Measurements from ENCODE around the gene ZNF592.

DNA sequence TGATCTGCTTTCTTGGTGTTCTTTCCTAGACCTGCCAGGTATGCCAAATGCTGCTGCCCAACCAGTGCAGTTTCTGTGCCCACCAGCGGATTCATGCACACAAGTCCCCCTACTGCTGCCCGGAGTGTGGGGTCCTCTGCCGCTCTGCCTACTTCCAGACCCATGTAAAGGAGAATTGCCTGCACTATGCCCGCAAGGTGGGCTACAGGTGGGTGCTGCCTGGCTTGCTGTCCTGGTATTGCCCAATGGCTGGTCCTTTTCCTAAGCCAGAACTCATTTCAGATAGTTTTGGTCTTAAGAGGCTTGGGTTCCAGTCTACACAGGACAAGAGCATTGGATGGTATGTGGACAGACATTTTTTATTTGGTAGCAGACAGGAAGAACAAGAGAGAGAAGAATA lies 42.3 kb downstream of the ZNF592 start:
- TF ChIP-seq, protein P1, sequence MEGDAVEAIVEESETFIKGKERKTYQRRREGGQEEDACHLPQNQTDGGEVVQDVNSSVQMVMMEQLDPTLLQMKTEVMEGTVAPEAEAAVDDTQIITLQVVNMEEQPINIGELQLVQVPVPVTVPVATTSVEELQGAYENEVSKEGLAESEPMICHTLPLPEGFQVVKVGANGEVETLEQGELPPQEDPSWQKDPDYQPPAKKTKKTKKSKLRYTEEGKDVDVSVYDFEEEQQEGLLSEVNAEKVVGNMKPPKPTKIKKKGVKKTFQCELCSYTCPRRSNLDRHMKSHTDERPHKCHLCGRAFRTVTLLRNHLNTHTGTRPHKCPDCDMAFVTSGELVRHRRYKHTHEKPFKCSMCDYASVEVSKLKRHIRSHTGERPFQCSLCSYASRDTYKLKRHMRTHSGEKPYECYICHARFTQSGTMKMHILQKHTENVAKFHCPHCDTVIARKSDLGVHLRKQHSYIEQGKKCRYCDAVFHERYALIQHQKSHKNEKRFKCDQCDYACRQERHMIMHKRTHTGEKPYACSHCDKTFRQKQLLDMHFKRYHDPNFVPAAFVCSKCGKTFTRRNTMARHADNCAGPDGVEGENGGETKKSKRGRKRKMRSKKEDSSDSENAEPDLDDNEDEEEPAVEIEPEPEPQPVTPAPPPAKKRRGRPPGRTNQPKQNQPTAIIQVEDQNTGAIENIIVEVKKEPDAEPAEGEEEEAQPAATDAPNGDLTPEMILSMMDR (IDR thresholded peaks at IDR 0.05): no peak
- no peak for TF ChIP-seq ZFX (IDR thresholded peaks at IDR 0.05; ENCODE audit: borderline replicate concordance)
